PFSK-1 (cell line): Measurements from ENCODE around the gene SYNDIG1.

Experiments
- FOXP2 ChIP-seq: optimal IDR thresholded peaks from 2 replicates; pipeline ENCODE3; 2011; ENCODE audit warnings: borderline replicate concordance, control low read depth, inconsistent platforms; ENCODE audit not compliant: insufficient read depth; ENCODE audit errors: extremely low read length, extremely low read depth
- POLR2AphosphoS5 ChIP-seq: IDR thresholded peaks from 2 replicates; pipeline ENCODE4 v1.6.1; 2012; ENCODE audit warnings: low read depth, mild to moderate bottlenecking, control low read depth, low read length, moderate library complexity
- SIN3A ChIP-seq: IDR thresholded peaks from 2 replicates; pipeline ENCODE4 v1.6.1; 2012; ENCODE audit warnings: mild to moderate bottlenecking, low read length, moderate library complexity, borderline replicate concordance; ENCODE audit not compliant: insufficient read depth
- TAF1 ChIP-seq: IDR thresholded peaks from 2 replicates; pipeline ENCODE4 v1.6.1; 2012; ENCODE audit warnings: low read length, control low read depth, borderline replicate concordance; ENCODE audit not compliant: insufficient read depth
- TF ChIP-seq, protein P1 (sequence below), 2 experiments: IDR thresholded peaks; 2 replicates each; pipeline versions ENCODE4 v1.6.1 to v1.8.0; 2011 to 2012; ENCODE audit warnings: low read depth in 2 of 2, low read length in 2 of 2, control low read depth in 1 of 2, inconsistent platforms in 1 of 2, mild to moderate bottlenecking in 1 of 2, moderate library complexity in 1 of 2; ENCODE audit not compliant: insufficient read depth in 1 of 2

DNA sequence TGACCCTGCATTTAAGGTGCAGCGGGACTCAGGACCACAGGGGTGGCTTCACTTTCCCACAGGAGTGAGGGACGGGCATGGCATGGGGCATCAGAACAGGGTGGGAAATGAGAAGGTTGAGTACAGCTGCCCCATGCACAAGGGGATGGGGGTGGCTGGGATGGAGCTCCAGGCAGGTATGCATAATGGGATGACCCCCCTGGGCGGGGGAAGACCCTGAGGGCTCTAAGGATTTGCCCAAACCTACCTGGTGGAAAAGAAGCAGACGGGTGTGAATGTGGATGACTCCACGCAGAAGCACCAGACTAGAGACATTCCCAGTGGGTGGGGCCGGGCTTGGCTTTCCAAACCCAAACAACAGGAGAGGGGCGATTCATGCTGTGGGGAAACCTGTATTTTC, 200.3 kb downstream of the SYNDIG1 start:
- TF ChIP-seq TAF1 (no peak), POLR2AphosphoS5 (no peak), SIN3A (no peak), FOXP2 (no peak)
- TF ChIP-seq, protein P1, sequence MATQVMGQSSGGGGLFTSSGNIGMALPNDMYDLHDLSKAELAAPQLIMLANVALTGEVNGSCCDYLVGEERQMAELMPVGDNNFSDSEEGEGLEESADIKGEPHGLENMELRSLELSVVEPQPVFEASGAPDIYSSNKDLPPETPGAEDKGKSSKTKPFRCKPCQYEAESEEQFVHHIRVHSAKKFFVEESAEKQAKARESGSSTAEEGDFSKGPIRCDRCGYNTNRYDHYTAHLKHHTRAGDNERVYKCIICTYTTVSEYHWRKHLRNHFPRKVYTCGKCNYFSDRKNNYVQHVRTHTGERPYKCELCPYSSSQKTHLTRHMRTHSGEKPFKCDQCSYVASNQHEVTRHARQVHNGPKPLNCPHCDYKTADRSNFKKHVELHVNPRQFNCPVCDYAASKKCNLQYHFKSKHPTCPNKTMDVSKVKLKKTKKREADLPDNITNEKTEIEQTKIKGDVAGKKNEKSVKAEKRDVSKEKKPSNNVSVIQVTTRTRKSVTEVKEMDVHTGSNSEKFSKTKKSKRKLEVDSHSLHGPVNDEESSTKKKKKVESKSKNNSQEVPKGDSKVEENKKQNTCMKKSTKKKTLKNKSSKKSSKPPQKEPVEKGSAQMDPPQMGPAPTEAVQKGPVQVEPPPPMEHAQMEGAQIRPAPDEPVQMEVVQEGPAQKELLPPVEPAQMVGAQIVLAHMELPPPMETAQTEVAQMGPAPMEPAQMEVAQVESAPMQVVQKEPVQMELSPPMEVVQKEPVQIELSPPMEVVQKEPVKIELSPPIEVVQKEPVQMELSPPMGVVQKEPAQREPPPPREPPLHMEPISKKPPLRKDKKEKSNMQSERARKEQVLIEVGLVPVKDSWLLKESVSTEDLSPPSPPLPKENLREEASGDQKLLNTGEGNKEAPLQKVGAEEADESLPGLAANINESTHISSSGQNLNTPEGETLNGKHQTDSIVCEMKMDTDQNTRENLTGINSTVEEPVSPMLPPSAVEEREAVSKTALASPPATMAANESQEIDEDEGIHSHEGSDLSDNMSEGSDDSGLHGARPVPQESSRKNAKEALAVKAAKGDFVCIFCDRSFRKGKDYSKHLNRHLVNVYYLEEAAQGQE (IDR thresholded peaks at IDR 0.05; ENCODE audit: insufficient read depth in 1 of 2, low read depth in 2 of 2, low read length in 2 of 2), result no peak
